K562 (cell line): ENCODE data around the gene MBNL2. TPM values are rescaled to one million over a fixed set of nuclear protein-coding genes. Genes with fewer than 3 reads are reported as not detected.
A peak's percentile ranks its signal among the peaks of the same experiment; 100 is the strongest.

ENCODE experiments used
- BCL6 ChIP-seq: fragments of 250-450 bp; sonication (Bioruptor Pico); IDR thresholded peaks from 2 replicates; pipeline ENCODE4 v1.4.0; 2020
- BRF2 ChIP-seq: IDR thresholded peaks from 3 replicates; pipeline ENCODE4 v1.6.1; 2011; ENCODE audit warnings: borderline replicate concordance, mild to moderate bottlenecking; ENCODE audit not compliant: insufficient read length, insufficient read depth
- CREB1 ChIP-seq, 2 experiments: sonication (generic) in 1 of 2; formaldehyde crosslinking in 1 of 2; IDR thresholded peaks; 2 replicates each; pipeline versions ENCODE4 v1.6.1 to v1.8.0; 2012 to 2022; ENCODE audit warnings: inconsistent platforms in 1 of 2, mild to moderate bottlenecking in 1 of 2, missing genetic modification reagents in 1 of 2, moderate library complexity in 1 of 2
- E4F1 ChIP-seq: fragments of 250-450 bp; sonication (Bioruptor Pico); IDR thresholded peaks from 2 replicates; pipeline ENCODE4 v1.5.0; 2021; ENCODE audit warnings: mild to moderate bottlenecking, borderline replicate concordance
- GATAD2A ChIP-seq: fragments of 450-650 bp; IDR thresholded peaks from 2 replicates; pipeline ENCODE4 v1.6.1; 2017
- GTF2A2 ChIP-seq: IDR thresholded peaks from 2 replicates; pipeline ENCODE4 v1.6.1; 2016; ENCODE audit warnings: mild to moderate bottlenecking, missing genetic modification characterization, missing compliant biosample characterization
- KLF13 ChIP-seq: fragments of 450-650 bp; IDR thresholded peaks from 2 replicates; pipeline ENCODE4 v1.6.1; 2016; ENCODE audit warnings: missing genetic modification characterization, low read depth, mild to moderate bottlenecking, missing compliant biosample characterization, moderate library complexity, borderline replicate concordance
- PML ChIP-seq: IDR thresholded peaks from 2 replicates; pipeline ENCODE4 v1.6.1; 2012; ENCODE audit warnings: low read length, inconsistent platforms
- POLR2A ChIP-seq: fragments of 450-650 bp; conservative IDR thresholded peaks from 2 replicates; pipeline ENCODE4 v1.6.1; 2016
- POLR2H ChIP-seq: IDR thresholded peaks from 2 replicates; pipeline ENCODE4 v1.6.1; 2016; ENCODE audit warnings: missing genetic modification characterization, low read depth, mild to moderate bottlenecking, control low read depth, missing compliant biosample characterization, moderate library complexity
- RBM14 ChIP-seq: fragments of 200-400 bp; formaldehyde crosslinking; IDR thresholded peaks from 2 replicates; pipeline ENCODE4 v1.6.1; 2018; ENCODE audit warnings: low read depth, mild to moderate bottlenecking, low read length, moderate library complexity, borderline replicate concordance; ENCODE audit not compliant: insufficient read depth
- SMAD4 ChIP-seq: fragments of 250-450 bp; sonication (Bioruptor Pico); conservative IDR thresholded peaks from 2 replicates; pipeline ENCODE4 v1.8.0; 2021; ENCODE audit warnings: inconsistent platforms, mild to moderate bottlenecking, moderate library complexity
- SMARCB1 ChIP-seq: IDR thresholded peaks from 2 replicates; pipeline ENCODE4 v1.6.1; 2011; ENCODE audit warnings: improper control_type of control experiment, low read depth; ENCODE audit not compliant: insufficient read length
- SNAPC5 ChIP-seq: fragments of 250-450 bp; sonication (Bioruptor Pico); IDR thresholded peaks from 2 replicates; pipeline ENCODE4 v1.8.0; 2021; ENCODE audit warnings: moderate library complexity, mild to moderate bottlenecking, inconsistent platforms
- SUPT5H ChIP-seq: fragments of 450-650 bp; IDR thresholded peaks from 2 replicates; pipeline ENCODE4 v1.6.1; 2016
- TAF1 ChIP-seq: IDR thresholded peaks from 2 replicates; pipeline ENCODE4 v1.6.1; 2011; ENCODE audit warnings: mild to moderate bottlenecking, low read length, moderate library complexity; ENCODE audit not compliant: insufficient read depth, control insufficient read depth, severe bottlenecking; ENCODE audit errors: extremely low read depth
- TCF15 ChIP-seq: fragments of 250-450 bp; sonication (Bioruptor Pico); IDR thresholded peaks from 2 replicates; pipeline ENCODE4 v1.8.0; 2022; ENCODE audit warnings: moderate library complexity, mild to moderate bottlenecking, inconsistent platforms
- TCFL5 ChIP-seq: fragments of 250-450 bp; sonication (Bioruptor Pico); conservative IDR thresholded peaks from 2 replicates; pipeline ENCODE4 v1.6.1; 2021; ENCODE audit warnings: mild to moderate bottlenecking, moderate library complexity, matching md5 sums
- VEZF1 ChIP-seq: fragments of 200-800 bp; sonication (Bioruptor generic); IDR thresholded peaks from 2 replicates; pipeline ENCODE4 v1.6.1; 2017; ENCODE audit warnings: missing genetic modification characterization, missing compliant biosample characterization
- YY1 ChIP-seq, 3 experiments: IDR thresholded peaks; 2 replicates each; pipeline ENCODE4 v1.6.1; 2011; ENCODE audit warnings: low read length in 2 of 3, mild to moderate bottlenecking in 2 of 3, moderate library complexity in 2 of 3, borderline replicate concordance in 1 of 3, control low read depth in 1 of 3, low read depth in 1 of 3; ENCODE audit not compliant: insufficient read depth in 3 of 3, insufficient replicate concordance in 2 of 3, control insufficient read depth in 1 of 3, insufficient read length in 1 of 3; ENCODE audit errors: extremely low read depth in 1 of 3
- ZNF143 ChIP-seq: sonication (generic); formaldehyde crosslinking; IDR thresholded peaks from 2 replicates; pipeline ENCODE4 v1.9.0; 2022; ENCODE audit warnings: mild to moderate bottlenecking, missing genetic modification reagents
- polyA plus RNA-seq, 8 experiments: library from polyadenylated mRNA; depleted of rRNA in 4 of 8; stranded (reverse) in 5 of 8; unstranded in 3 of 8; fragments of >200 nt; fragmentation: Nextera tagmentation in 2 of 8; fragmentation: Illumina TruSeq in 1 of 8; extraction: Ambion mirVana in 2 of 8; extraction: Trizol in 1 of 8; gene quantifications; 2 replicates each; pipeline versions ENCODE4 v1.2.1 to v1.2.3, GENCODE V29; 2011 to 2014; ENCODE audit warnings: inconsistent platforms in 1 of 8, missing spikeins in 1 of 8
- total RNA-seq, 7 experiments: library from RNA; depleted of rRNA in 6 of 7; stranded (reverse); fragments of >200 nt in 6 of 7; fragmentation: Illumina TruSeq in 2 of 7; extraction: Trizol in 2 of 7; gene quantifications; 2 replicates each; pipeline versions ENCODE4 v1.2.1 to v1.2.3, GENCODE V29; 2011 to 2021; ENCODE audit warnings: low replicate concordance in 1 of 7

MBNL2 gene
- total and polyA plus RNA-seq, 9 of the 15 experiments (the other 6 are each of a cell fraction or from before 2014, with no cell fraction given) = 7.0 to 24.8 (median 13.8) TPM

- peak; percentile 40; the same call in 1 of the 2 replicates for TF ChIP-seq CREB1 (IDR thresholded peaks at IDR 0.05)
- peak; percentile 40; the same call in 1 of the 2 replicates for TF ChIP-seq CREB1 (CRISPR knock-in tag; IDR thresholded peaks at IDR 0.05)
- no peak for TF ChIP-seq SMAD4 (CRISPR knock-in tag)
- TF ChIP-seq POLR2H (tag) = peak; percentile 75
- TF ChIP-seq GTF2A2 (tag) = no peak
- peak; percentile 56; the same call in 1 of the 2 replicates for TF ChIP-seq PML
- peak; percentile 70 for TF ChIP-seq TAF1
- TF ChIP-seq SNAPC5 (CRISPR knock-in tag) = no peak
- no peak for TF ChIP-seq KLF13 (tag)
- no peak for TF ChIP-seq GATAD2A
- no peak for TF ChIP-seq RBM14
- TF ChIP-seq BCL6 (CRISPR knock-in tag) = no peak
- TF ChIP-seq POLR2A = peak; percentile 78
- TF ChIP-seq ZNF143 (CRISPR knock-in tag) = no peak
- TF ChIP-seq YY1 (IDR thresholded peaks at IDR 0.05; ENCODE audit: borderline replicate concordance in 1 of 3, control insufficient read depth in 1 of 3, extremely low read depth in 1 of 3, insufficient read depth in 3 of 3, insufficient read length in 1 of 3, insufficient replicate concordance in 2 of 3, low read depth in 1 of 3, low read length in 2 of 3) = no peak
- TF ChIP-seq BRF2 = no peak
- no peak for TF ChIP-seq SMARCB1
- TF ChIP-seq TCFL5 (CRISPR knock-in tag) = no peak
- no peak for TF ChIP-seq TCF15
- TF ChIP-seq E4F1 (CRISPR knock-in tag) = no peak
- peak; percentile 73 for TF ChIP-seq SUPT5H
- peak; percentile 64 for TF ChIP-seq VEZF1 (CRISPR knock-in tag)
These were observed at the start of gene MBNL2 (continued) for GRCh38 chr13:97221989-97222700.
